Measurements from ENCODE around the gene SLCO2B1. TPM values are rescaled to one million over a fixed set of nuclear protein-coding genes. Genes with fewer than 3 reads are reported as not detected.

SLCO2B1 gene
- total and polyA plus RNA-seq, 4 donors: 52.7 to 184 (median 135) TPM

DNA sequence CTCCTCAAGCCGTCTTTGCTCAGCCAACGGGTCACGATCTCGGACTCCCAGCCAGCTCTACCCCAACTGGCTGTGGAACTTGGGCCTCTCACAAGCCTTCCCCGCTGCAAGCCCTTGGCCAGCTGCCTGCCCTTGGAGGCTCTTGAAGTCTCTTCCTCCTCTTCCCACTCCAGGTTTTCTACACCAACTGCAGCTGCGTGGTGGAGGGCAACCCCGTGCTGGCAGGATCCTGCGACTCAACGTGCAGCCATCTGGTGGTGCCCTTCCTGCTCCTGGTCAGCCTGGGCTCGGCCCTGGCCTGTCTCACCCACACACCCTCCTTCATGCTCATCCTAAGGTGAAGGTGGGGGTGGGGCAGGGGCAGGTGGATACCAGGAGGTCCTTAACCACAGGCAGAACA, 49.1 kb downstream of the SLCO2B1 start:
- no peak overlapping the region for H3K9ac ChIP-seq (ENCODE audit: low read depth in 1 of 2, low read length in 2 of 2)
- no peak for TF ChIP-seq GABPA (IDR thresholded peaks at IDR 0.05 in 1 of 2, conservative IDR thresholded peaks at IDR 0.05 in 1 of 2)
- TF ChIP-seq NR2F2 (IDR thresholded peaks at IDR 0.05): no peak
- TF ChIP-seq, protein P1, sequence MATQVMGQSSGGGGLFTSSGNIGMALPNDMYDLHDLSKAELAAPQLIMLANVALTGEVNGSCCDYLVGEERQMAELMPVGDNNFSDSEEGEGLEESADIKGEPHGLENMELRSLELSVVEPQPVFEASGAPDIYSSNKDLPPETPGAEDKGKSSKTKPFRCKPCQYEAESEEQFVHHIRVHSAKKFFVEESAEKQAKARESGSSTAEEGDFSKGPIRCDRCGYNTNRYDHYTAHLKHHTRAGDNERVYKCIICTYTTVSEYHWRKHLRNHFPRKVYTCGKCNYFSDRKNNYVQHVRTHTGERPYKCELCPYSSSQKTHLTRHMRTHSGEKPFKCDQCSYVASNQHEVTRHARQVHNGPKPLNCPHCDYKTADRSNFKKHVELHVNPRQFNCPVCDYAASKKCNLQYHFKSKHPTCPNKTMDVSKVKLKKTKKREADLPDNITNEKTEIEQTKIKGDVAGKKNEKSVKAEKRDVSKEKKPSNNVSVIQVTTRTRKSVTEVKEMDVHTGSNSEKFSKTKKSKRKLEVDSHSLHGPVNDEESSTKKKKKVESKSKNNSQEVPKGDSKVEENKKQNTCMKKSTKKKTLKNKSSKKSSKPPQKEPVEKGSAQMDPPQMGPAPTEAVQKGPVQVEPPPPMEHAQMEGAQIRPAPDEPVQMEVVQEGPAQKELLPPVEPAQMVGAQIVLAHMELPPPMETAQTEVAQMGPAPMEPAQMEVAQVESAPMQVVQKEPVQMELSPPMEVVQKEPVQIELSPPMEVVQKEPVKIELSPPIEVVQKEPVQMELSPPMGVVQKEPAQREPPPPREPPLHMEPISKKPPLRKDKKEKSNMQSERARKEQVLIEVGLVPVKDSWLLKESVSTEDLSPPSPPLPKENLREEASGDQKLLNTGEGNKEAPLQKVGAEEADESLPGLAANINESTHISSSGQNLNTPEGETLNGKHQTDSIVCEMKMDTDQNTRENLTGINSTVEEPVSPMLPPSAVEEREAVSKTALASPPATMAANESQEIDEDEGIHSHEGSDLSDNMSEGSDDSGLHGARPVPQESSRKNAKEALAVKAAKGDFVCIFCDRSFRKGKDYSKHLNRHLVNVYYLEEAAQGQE (IDR thresholded peaks at IDR 0.05): no peak
- TF ChIP-seq, protein P2, sequence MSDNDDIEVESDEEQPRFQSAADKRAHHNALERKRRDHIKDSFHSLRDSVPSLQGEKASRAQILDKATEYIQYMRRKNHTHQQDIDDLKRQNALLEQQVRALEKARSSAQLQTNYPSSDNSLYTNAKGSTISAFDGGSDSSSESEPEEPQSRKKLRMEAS (IDR thresholded peaks at IDR 0.05): no peak
- TF ChIP-seq FOXA1 (IDR thresholded peaks at IDR 0.05): no peak
- no peak for TF ChIP-seq RXRA (IDR thresholded peaks at IDR 0.05)
- TF ChIP-seq, protein P3, sequence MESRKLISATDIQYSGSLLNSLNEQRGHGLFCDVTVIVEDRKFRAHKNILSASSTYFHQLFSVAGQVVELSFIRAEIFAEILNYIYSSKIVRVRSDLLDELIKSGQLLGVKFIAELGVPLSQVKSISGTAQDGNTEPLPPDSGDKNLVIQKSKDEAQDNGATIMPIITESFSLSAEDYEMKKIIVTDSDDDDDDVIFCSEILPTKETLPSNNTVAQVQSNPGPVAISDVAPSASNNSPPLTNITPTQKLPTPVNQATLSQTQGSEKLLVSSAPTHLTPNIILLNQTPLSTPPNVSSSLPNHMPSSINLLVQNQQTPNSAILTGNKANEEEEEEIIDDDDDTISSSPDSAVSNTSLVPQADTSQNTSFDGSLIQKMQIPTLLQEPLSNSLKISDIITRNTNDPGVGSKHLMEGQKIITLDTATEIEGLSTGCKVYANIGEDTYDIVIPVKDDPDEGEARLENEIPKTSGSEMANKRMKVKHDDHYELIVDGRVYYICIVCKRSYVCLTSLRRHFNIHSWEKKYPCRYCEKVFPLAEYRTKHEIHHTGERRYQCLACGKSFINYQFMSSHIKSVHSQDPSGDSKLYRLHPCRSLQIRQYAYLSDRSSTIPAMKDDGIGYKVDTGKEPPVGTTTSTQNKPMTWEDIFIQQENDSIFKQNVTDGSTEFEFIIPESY (IDR thresholded peaks at IDR 0.05): no peak
- TF ChIP-seq RAD21 (IDR thresholded peaks at IDR 0.05): no peak
- TF ChIP-seq, protein P4, sequence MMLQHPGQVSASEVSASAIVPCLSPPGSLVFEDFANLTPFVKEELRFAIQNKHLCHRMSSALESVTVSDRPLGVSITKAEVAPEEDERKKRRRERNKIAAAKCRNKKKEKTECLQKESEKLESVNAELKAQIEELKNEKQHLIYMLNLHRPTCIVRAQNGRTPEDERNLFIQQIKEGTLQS (IDR thresholded peaks at IDR 0.05): no peak
- no peak for TF ChIP-seq FOXA2 (IDR thresholded peaks at IDR 0.05)
- TF ChIP-seq, protein P5, sequence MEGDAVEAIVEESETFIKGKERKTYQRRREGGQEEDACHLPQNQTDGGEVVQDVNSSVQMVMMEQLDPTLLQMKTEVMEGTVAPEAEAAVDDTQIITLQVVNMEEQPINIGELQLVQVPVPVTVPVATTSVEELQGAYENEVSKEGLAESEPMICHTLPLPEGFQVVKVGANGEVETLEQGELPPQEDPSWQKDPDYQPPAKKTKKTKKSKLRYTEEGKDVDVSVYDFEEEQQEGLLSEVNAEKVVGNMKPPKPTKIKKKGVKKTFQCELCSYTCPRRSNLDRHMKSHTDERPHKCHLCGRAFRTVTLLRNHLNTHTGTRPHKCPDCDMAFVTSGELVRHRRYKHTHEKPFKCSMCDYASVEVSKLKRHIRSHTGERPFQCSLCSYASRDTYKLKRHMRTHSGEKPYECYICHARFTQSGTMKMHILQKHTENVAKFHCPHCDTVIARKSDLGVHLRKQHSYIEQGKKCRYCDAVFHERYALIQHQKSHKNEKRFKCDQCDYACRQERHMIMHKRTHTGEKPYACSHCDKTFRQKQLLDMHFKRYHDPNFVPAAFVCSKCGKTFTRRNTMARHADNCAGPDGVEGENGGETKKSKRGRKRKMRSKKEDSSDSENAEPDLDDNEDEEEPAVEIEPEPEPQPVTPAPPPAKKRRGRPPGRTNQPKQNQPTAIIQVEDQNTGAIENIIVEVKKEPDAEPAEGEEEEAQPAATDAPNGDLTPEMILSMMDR (IDR thresholded peaks at IDR 0.05; ENCODE audit: low read depth, low read length, missing input control): no peak
- TF ChIP-seq HNF4G (IDR thresholded peaks at IDR 0.05): no peak
- H3K36me3 ChIP-seq (ENCODE audit: control insufficient read depth in 4 of 4, insufficient read depth in 3 of 4, low read depth in 1 of 4, low read length in 3 of 4): peaks cover 7 to 46% (median 41%) of the 10 kb centered on the region in 4 donors
- no peak overlapping the region for H3K27ac ChIP-seq (ENCODE audit: low read depth in 1 of 2, low read length in 2 of 2)
- no peaks in the 10 kb centered on the region for H3K27me3 ChIP-seq (ENCODE audit: control insufficient read depth in 4 of 4, insufficient read depth in 4 of 4, low read length in 3 of 4)
- H3K4me1 ChIP-seq (ENCODE audit: control insufficient read depth in 4 of 4, insufficient read depth in 4 of 4, low read length in 3 of 4): peaks cover 15 to 57% (median 42%) of the 10 kb centered on the region in 4 donors
- H3K9me3 ChIP-seq (ENCODE audit: control insufficient read depth in 4 of 4, low read length in 3 of 4): no peaks in the 10 kb centered on the region
- no peak overlapping the region for H3K4me3 ChIP-seq (ENCODE audit: low read depth in 1 of 3, low read length in 3 of 3)
- 87% methylated on average over 10 of the region's 10 CpGs for WGBS
- no peak for DNase-seq (ENCODE audit: low spot score)

DNA sequence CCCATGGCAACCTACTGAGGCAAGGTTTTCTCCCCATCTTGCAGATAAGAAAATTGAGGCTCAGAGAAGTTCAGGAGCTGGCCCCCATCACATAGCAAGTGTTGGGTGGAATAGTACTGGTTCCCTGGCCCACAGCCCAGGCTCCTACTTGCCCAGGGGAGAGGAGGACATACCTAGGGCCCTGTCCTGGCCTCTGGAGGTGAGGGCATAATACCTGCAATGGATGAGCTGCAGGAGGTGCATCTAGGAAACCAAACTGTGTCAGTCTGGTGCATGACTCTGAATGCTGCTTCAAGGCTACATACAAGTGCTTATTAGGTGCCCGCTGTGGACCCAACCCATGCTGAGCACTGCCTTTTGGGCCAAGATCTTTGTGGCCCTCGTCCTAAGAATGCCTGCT, 49.6 kb downstream of the SLCO2B1 start:
- DNase-seq (ENCODE audit: low spot score): no peak
- 85% methylated on average over 2 of the region's 2 CpGs for WGBS
- H3K4me1 ChIP-seq (ENCODE audit: control insufficient read depth in 4 of 4, insufficient read depth in 4 of 4, low read length in 3 of 4): peaks cover 14 to 57% (median 43%) of the 10 kb centered on the region in 4 donors
- H3K9ac ChIP-seq (ENCODE audit: low read depth in 1 of 2, low read length in 2 of 2): no peak overlapping the region
- H3K27ac ChIP-seq (ENCODE audit: low read depth in 1 of 2, low read length in 2 of 2): no peak overlapping the region
- H3K4me3 ChIP-seq (ENCODE audit: low read depth in 1 of 3, low read length in 3 of 3): no peak overlapping the region
- no peaks in the 10 kb centered on the region for H3K9me3 ChIP-seq (ENCODE audit: control insufficient read depth in 4 of 4, low read length in 3 of 4)
- H3K36me3 ChIP-seq (ENCODE audit: control insufficient read depth in 4 of 4, insufficient read depth in 3 of 4, low read depth in 1 of 4, low read length in 3 of 4): peaks cover 7 to 46% (median 41%) of the 10 kb centered on the region in 4 donors
- no peaks in the 10 kb centered on the region for H3K27me3 ChIP-seq (ENCODE audit: control insufficient read depth in 4 of 4, insufficient read depth in 4 of 4, low read length in 3 of 4)
- TF ChIP-seq, protein P3 (IDR thresholded peaks at IDR 0.05): no peak
- TF ChIP-seq, protein P1 (IDR thresholded peaks at IDR 0.05): no peak
- no peak for TF ChIP-seq HNF4A (conservative IDR thresholded peaks at IDR 0.05)
- TF ChIP-seq HNF4G (IDR thresholded peaks at IDR 0.05): no peak
- TF ChIP-seq, protein P2 (IDR thresholded peaks at IDR 0.05): no peak
- no peak for TF ChIP-seq FOXA2 (IDR thresholded peaks at IDR 0.05)
- TF ChIP-seq, protein P5 (IDR thresholded peaks at IDR 0.05; ENCODE audit: low read depth, low read length, missing input control): no peak
- TF ChIP-seq FOXA1 (IDR thresholded peaks at IDR 0.05): no peak
- no peak for TF ChIP-seq NR2F2 (IDR thresholded peaks at IDR 0.05)

All from liver (tissue), 9 donors.